ENCODE measurements around the gene MRPL33.
A peak's percentile ranks its signal among the peaks of the same experiment; 100 is the strongest.
"Not testable (repeated sequence)": the region's sequence is repeated elsewhere in the genome, so short reads cannot be mapped to it uniquely, and the experiment has no call there.

MRPL33 gene

GRCh38 chr2:27747827-27748352 lies 23.6 kb upstream of the MRPL33 start:
- TF ChIP-seq, protein P1, sequence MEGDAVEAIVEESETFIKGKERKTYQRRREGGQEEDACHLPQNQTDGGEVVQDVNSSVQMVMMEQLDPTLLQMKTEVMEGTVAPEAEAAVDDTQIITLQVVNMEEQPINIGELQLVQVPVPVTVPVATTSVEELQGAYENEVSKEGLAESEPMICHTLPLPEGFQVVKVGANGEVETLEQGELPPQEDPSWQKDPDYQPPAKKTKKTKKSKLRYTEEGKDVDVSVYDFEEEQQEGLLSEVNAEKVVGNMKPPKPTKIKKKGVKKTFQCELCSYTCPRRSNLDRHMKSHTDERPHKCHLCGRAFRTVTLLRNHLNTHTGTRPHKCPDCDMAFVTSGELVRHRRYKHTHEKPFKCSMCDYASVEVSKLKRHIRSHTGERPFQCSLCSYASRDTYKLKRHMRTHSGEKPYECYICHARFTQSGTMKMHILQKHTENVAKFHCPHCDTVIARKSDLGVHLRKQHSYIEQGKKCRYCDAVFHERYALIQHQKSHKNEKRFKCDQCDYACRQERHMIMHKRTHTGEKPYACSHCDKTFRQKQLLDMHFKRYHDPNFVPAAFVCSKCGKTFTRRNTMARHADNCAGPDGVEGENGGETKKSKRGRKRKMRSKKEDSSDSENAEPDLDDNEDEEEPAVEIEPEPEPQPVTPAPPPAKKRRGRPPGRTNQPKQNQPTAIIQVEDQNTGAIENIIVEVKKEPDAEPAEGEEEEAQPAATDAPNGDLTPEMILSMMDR (IDR thresholded peaks at IDR 0.05; ENCODE audit: low read depth, low read length): no peak
- DNase-seq: no peak
- no peaks in the 10 kb centered on the region; the same call in 1 of the 2 replicates for H3K9me3 ChIP-seq
- H3K4me1 ChIP-seq: no peaks in the 10 kb centered on the region; the same call in 1 of the 2 replicates
- no peaks in the 10 kb centered on the region for H3K36me3 ChIP-seq
- H3K4me3 ChIP-seq (ENCODE audit: low read depth, low read length): no peak overlapping the region
- H3K27me3 ChIP-seq: no peaks in the 10 kb centered on the region

DNA sequence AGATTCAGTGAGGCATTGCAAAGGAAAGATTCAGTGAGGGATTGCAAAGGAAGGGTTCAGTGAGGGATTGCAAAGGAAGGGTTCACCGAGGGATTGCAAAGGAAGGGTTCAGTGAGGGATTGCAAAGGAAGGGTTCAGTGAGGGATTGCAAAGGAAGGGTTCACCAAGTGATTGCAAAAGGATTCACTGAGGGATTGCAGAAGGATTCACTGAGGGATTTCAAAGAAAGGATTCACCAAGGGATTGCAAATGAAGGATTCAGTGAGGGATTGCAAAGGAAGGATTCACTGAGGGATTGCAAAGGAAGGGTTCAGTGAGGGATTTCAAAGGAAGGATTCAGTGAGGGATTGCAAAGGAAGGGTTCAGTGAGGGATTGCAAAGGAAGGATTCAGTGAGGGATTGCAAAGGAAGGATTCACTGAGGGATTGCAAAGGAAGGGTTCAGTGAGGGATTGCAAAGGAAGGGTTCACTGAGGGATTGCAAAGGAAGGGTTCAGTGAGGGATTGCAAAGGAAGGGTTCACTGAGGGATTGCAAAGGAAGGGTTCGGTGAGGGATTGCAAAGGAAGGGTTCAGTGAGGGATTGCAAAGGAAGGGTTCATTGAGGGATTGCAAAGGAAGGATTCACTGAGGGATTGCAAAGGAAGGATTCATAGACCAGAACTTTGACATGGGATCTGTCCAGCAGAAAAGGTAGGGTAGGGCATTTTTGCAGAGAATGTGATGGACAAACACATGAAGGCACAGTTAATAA lies 22.5 kb upstream of the MRPL33 start:
- not testable (repeated sequence) for H3K4me1 ChIP-seq; DNase-seq; H3K4me3 ChIP-seq (ENCODE audit: low read depth, low read length); H3K27me3 ChIP-seq; H3K9me3 ChIP-seq; H3K36me3 ChIP-seq

- H3K4me1 ChIP-seq: peaks cover 9% of the 10 kb centered on the region
- H3K27me3 ChIP-seq: no peaks in the 10 kb centered on the region
- TF ChIP-seq, protein P1 (IDR thresholded peaks at IDR 0.05; ENCODE audit: low read depth, low read length): no peak
- no peak overlapping the region for H3K4me3 ChIP-seq (ENCODE audit: low read depth, low read length)
- no peak for DNase-seq
- H3K36me3 ChIP-seq: no peaks in the 10 kb centered on the region
- no peaks in the 10 kb centered on the region; the same call in 1 of the 2 replicates for H3K9me3 ChIP-seq
Observed at GRCh38 chr2:27751377-27751776, 20.1 kb upstream of the MRPL33 start.

DNA sequence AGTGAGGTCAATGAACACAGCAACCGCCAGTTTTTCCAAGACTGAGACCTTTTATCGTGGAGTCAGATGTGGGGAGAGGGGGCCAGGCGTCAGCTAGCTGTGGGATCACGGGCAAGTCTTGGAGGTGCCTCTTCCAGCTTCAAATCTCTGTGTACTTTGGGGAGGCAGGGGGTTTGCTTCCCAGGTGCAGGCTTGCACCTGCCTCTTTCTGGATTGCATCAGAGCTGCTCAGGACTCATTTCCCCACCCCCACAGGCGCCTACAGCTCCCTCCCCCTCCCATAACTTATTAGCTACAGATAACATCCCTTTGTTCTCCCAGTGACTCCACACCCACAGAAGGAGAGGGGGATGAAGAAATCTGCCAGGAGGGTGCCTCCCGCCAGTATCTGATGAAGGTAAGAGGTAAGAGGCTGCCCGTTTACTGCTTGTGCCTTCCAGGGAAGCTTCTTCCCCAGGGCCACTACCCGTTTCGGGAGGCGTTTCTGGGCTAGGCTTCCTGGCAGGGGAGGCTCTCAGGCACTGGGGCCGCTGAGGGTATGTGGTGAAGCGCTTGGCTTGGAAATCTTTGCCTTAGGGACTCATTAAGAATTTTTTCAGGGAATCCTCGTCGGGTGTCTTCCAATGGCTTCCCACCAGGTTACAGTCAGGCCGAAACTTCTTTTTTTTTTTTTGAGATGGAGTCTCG lies 18.8 kb upstream of the MRPL33 start:
- TF ChIP-seq, protein P1 (IDR thresholded peaks at IDR 0.05; ENCODE audit: low read depth, low read length): no peak
- peak overlapping the region; percentile 66 for H3K4me3 ChIP-seq (ENCODE audit: low read depth, low read length)
- peak; percentile 39 for DNase-seq
- H3K9me3 ChIP-seq: no peaks in the 10 kb centered on the region; the same call in 1 of the 2 replicates
- no peaks in the 10 kb centered on the region for H3K27me3 ChIP-seq
- H3K4me1 ChIP-seq: peaks cover 9% of the 10 kb centered on the region
- no peaks in the 10 kb centered on the region for H3K36me3 ChIP-seq

- Histone ChIP-seq H3K4me3 (ENCODE audit: low read depth, low read length) (peak overlapping the region; percentile 66; the same call in 1 of the 2 replicates), H3K27me3 (no peaks in the 10 kb centered on the region), H3K9me3 (no peaks in the 10 kb centered on the region; the same call in 1 of the 2 replicates), H3K36me3 (no peaks in the 10 kb centered on the region), H3K4me1 (peaks cover 9% of the 10 kb centered on the region)
- TF ChIP-seq, protein P1 (IDR thresholded peaks at IDR 0.05; ENCODE audit: low read depth, low read length): peak; percentile 97
- DNase-seq: peak; percentile 89
Observed at GRCh38 chr2:27754138-27754588, 17.4 kb upstream of the MRPL33 start.

GRCh38 chr2:27754831-27755230 lies 16.7 kb upstream of the MRPL33 start:
- TF ChIP-seq, protein P1 (IDR thresholded peaks at IDR 0.05; ENCODE audit: low read depth, low read length): no peak
- DNase-seq: no peak
- Histone ChIP-seq H3K36me3 (no peaks in the 10 kb centered on the region), H3K9me3 (no peaks in the 10 kb centered on the region), H3K4me3 (ENCODE audit: low read depth, low read length) (no peak overlapping the region), H3K4me1 (peaks cover 9% of the 10 kb centered on the region), H3K27me3 (no peaks in the 10 kb centered on the region)
